Activated T-cell treated with anti-CD3 and anti-CD28 coated beads for 4 hours (primary cell): ENCODE measurements around the gene CYP2D6.
"Not testable (repeated sequence)": the region's sequence is repeated elsewhere in the genome, so short reads cannot be mapped to it uniquely, and the experiment has no call there.

ENCODE experiments used
- DNase-seq: peaks from one replicate; pipeline ENCODE4 v3.0.0-alpha.2; 2020

The CYP2D6 gene

GRCh38 chr22:42156598-42156997, 26.0 kb upstream of the CYP2D6 start:
- no peak for DNase-seq

GRCh38 chr22:42156121-42156520, 25.5 kb upstream of the CYP2D6 start:
- DNase-seq, result no peak

GRCh38 chr22:42155053-42155543, 24.5 kb upstream of the CYP2D6 start:
- no peak for DNase-seq

- DNase-seq, result no peak
These were observed 23.9 kb upstream of the CYP2D6 start for GRCh38 chr22:42154293-42155052.

- DNase-seq, result no peak
These were observed 22.2 kb upstream of the CYP2D6 start for GRCh38 chr22:42152661-42153270.

DNA sequence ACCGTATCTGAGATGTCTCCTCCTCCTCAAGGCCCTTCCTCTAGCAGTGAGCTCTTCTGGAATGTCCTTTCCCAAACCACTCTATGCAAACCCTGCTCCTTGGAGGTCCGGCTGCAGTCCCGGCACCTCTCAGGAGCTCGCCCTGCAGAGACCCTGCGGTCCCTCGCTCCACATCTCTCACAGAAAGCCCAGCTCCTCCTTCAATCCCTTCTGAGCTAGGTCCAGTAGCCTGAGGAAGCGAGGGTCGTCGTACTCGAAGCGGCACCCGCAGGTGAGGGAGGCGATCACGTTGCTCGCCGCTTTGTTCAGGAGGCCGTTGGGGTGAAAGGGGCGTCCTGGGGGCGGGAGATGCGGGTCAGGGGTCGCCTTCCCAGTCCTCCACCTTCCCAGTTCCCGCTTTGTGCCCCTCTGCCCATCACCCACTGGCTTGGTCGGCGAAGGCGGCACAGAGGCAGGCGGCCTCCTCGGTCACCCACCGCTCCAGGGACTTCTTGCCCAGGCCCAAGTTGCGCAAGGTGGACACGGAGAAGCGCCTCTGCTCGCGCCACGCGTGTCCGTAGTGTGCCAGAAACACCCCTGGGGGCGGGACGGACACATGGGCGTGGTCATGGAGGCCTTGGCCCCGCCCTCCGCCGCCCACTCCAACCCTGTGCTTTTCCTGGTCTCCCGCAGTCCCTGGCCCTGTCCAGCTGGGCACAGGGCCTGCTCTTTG, 21.5 kb upstream of the CYP2D6 start:
- no peak for DNase-seq

DNA sequence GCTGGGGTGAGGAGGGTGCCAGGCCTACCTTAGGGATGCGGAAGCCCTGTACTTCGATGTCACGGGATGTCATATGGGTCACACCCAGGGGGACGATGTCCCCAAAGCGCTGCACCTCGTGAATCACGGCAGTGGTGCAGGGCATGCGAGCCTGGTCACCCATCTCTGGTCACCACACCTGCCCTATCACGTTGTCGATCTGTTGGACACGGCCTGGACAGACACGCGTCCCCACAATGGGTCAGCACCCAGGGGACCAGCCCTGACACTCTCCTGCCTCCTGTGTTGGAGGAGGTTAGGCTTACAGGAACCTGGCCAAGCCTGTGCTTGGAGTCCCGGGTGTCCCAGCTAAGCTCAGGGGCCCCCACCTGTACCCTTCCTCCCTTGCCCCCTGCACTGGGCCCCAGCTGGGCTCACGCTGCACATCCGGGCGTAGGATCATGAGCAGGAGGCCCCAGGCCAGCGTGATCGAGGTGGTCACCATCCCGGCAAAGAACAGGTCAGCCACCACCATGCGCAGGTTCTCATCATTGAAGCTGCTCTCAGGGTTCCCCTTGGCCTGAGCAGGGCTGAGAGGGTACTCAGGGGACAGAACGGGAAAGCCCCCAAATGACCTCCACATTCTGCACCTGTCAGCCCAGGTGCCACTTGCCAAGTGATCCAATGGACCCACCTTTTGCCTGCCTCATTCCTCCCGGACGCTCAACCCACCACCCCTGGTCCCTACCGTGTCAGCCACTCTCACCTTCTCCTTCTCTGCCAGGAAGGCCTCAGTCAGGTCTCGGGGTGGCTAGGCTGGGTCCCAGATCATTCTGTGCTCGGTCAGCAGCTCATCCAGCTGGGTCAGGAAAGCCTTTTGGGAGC, 20.3 kb upstream of the CYP2D6 start:
- DNase-seq, result no peak

DNA sequence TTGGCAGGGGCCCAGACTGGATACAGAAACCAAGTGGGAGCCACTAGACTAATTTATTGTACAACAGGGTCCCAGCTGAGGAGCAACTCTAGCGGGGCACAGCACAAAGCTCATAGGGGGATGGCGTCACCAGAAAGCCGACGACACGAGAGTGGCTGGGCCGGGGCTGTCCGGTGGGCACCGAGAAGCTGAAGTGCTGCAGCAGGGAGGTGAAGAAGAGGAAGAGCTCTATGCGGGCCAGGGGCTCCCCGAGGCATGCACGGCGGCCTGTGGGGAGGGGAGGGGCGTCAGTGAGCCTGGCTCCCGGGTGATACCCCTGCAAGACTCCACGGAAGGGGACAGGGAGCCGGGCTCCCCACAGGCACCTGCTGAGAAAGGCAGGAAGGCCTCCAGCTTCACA, 19.2 kb upstream of the CYP2D6 start:
- not testable (repeated sequence) for DNase-seq

- DNase-seq, result no peak
These were observed 14.6 kb upstream of the CYP2D6 start for GRCh38 chr22:42145175-42145574.

DNA sequence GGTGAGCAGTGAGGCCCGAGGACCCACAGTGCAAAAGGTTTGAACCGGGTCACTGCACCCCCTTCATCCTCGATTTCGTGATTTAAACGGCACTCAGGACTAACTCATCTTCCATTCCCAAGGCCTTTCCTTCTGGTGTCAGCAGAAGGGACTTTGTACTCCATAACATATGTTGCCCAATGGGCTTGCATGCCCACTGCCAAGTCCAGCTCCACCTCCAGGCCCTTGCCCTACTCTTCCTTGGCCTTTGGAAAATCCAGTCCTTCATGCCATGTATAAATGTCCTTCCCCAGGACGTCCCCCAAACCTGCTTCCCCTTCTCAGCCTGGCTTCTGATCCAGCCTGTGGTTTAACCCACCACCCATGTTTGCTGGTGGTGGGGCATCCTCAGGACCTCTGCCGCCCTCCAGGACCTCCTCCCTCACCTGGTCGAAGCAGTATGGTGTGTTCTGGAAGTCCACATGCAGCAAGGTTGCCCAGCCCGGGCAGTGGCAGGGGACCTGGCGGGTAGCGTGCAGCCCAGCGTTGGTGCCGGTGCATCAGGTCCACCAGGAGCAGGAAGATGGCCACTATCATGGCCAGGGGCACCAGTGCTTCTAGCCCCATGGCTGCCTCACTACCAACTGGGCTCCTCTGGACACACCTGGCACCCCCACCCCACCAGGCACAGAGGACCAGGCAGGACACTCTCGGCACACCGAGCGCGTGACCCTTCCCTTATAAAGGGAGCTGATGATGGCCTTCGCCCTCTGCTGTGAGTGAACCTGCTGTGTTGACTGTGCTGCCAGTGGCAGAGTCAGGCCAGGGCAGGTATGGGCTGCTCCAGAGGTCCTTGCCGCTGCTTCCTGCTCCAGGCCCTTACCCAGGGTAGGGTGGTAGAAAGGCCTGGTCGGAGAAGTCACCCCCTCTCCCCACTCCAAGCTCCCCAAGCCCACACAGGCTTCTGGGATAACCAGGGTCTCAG, 13.5 kb upstream of the CYP2D6 start:
- not testable (repeated sequence) for DNase-seq

- no peak for DNase-seq
These were observed 12.3 kb upstream of the CYP2D6 start for GRCh38 chr22:42142771-42143461.

DNA sequence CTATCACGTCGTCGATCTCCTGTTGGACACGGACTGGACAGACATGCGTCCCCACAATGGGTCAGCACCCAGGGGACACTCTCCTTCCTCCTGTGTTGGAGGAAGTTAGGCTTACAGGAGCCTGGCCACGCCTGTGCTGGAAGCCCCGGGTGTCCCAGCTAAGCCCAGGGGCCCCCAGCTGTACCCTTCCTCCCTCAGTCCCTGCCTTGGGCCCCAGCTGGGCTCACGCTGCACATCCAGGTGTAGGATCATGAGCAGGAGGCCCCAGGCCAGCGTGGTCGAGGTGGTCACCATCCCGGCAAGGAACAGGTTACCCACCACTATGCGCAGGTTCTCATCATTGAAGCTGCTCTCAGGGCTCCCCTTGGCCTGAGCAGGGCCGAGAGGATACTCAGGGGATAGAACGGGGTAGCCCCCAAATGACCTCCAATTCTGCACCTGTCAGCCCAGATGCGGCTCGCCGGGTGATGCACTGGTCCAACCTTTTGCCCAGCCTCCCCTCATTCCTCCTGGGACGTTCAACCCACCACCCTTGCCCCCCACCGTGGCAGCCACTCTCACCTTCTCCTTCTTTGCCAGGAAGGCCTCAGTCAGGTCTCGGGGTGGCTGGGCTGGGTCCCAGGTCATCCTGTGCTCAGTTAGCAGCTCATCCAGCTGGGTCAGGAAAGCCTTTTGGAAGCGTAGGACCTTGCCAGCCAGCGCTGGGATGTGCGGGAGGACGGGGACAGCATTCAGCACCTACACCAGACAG, 10.9 kb upstream of the CYP2D6 start:
- not testable (repeated sequence) for DNase-seq

GRCh38 chr22:42140153-42140552, 9.5 kb upstream of the CYP2D6 start:
- not testable (repeated sequence) for DNase-seq

DNA sequence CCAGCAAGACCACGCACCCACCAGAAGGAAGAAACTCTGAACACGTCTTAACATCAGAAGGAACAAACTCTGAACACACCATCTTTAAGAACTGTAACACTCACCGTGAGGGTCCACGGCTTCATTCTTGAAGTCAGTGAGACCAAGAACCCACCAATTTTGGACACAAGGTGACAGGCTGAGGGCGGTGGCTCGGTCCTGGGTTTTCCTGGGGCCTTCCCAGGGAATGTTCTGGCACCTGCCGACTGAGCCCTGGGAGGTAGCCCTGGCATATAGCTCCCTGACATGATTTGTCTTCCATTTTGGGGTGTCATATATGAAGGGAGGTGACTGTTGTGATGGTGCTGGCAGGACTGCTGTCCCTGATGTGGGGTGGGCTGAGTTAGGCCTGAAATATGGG, 8.9 kb upstream of the CYP2D6 start:
- not testable (repeated sequence) for DNase-seq

DNA sequence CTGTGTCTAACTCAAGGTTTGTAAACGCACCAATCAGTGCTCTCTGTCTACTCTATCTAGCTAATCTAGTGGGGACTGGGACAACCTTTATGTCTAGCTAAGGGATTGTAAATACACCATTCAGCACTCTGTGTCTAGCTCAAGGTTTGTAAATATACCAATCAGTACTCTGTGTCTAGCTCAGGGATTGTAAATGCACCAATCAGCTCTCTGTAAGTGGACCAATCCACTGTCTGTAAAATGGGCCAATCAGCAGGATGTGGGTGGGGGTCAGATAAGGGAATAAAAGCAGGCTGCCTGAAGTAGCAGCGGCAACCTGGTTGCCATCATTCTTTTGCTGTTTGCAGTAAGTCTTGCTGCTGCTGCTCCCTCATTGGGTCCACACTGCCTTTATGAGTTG, 8.4 kb upstream of the CYP2D6 start:
- no peak for DNase-seq

GRCh38 chr22:42138122-42138770, 7.6 kb upstream of the CYP2D6 start:
- no peak for DNase-seq

DNA sequence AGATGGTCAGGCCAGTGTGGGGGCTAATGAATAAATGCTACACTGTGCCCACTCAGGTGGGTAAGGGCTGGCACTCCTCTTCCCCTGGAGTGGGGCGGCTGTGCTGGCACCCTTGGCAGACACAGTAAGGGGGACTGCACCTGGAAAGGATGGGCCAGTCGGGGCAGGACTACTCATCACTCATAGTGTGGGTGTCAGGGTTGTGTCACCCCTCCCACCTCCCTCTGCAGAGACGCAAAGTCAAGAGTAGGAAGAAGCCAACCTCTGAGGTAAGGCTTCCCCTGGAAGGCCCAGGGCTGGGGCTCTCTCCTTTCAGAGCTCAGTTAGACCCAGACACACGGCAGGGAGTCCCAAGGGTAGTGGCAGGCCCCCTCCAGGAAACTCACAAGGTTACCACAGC, 5.1 kb upstream of the CYP2D6 start:
- DNase-seq, result not testable (repeated sequence)

- no peak for DNase-seq
These were observed 3.8 kb upstream of the CYP2D6 start for GRCh38 chr22:42134100-42135020.

DNA sequence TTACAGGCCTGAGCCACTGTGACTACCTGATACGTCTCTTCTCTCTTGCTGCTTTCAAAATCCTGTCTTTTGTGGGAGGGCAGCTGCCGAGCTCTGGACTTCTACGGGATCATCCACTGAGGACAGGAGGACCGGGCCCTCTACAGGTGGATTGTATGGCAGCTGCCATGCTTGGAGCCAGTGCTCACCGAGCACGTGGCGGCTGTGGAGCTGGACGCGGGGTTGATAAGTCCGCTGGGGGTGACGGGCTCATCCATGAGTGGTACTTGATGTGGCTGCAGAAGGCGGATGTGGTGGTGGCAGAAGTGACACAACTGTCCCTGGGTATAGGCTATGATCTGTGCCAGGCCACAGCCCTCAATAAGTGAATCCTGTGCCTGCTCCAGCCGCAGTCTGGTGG, 1.8 kb upstream of the CYP2D6 start:
- DNase-seq, result no peak
